H1 (cell line): ENCODE data around the gene CPED1. TPM values are rescaled to one million over a fixed set of nuclear protein-coding genes. Genes with fewer than 3 reads are reported as not detected.

Experiments used
- CTCF ChIA-PET: fragments of 300-600 bp; sonication (Branson Sonifier 250); formaldehyde crosslinking; loops from one replicate; lab custom pipeline; 2021; ENCODE audit not compliant: partially characterized antibody; lab: Charles Lee
- POLR2A ChIA-PET: fragments of 300-600 bp; sonication (Branson Sonifier 250); formaldehyde crosslinking; loops from one replicate; lab custom pipeline; 2021; ENCODE audit warnings: inconsistent platforms; ENCODE audit not compliant: partially characterized antibody; lab: Charles Lee
- DNase-seq, 2 experiments: peaks; one replicate each; pipeline versions ENCODE4 v3.0.0 to v3.0.0-alpha.2; 2010 to 2022; ENCODE audit warnings: low spot score in 2 of 2, low read depth in 1 of 2, mixed read lengths in 1 of 2
- FAIRE-seq: peaks from 2 replicates; lab custom pipeline; 2011; peaks lifted over from hg19 to GRCh38; lab: Jason Lieb, UNC
- H2AFZ ChIP-seq: 2 replicates; pipeline ENCODE4 v1.8.1; 2012; ENCODE audit warnings: low read length, inconsistent platforms
- H2AK5ac ChIP-seq: 2 replicates; pipeline ENCODE4 v1.6.1; 2013; ENCODE audit warnings: low read depth, low read length
- H2BK120ac ChIP-seq: replicated peaks from 2 replicates; pipeline ENCODE3; 2013; ENCODE audit warnings: low read depth, low read length, inconsistent platforms
- H2BK12ac ChIP-seq: 2 replicates; pipeline ENCODE4 v1.6.1; 2013; ENCODE audit warnings: low read depth, low read length
- H2BK15ac ChIP-seq: 2 replicates; pipeline ENCODE4 v1.6.1; 2013; ENCODE audit warnings: low read length
- H2BK20ac ChIP-seq: 2 replicates; pipeline ENCODE4 v1.6.1; 2013; ENCODE audit warnings: low read length
- H2BK5ac ChIP-seq: 2 replicates; pipeline ENCODE4 v1.6.1; 2013; ENCODE audit warnings: low read depth, low read length
- H3K14ac ChIP-seq: 2 replicates; pipeline ENCODE4 v1.6.1; 2013; ENCODE audit warnings: inconsistent platforms; ENCODE audit not compliant: insufficient read length
- H3K18ac ChIP-seq: 2 replicates; pipeline ENCODE4 v1.6.1; 2013; ENCODE audit warnings: low read length; ENCODE audit errors: extremely low read depth
- H3K23ac ChIP-seq: 2 replicates; pipeline ENCODE4 v1.6.1; 2013; ENCODE audit warnings: inconsistent platforms; ENCODE audit not compliant: insufficient read length
- H3K23me2 ChIP-seq: 2 replicates; pipeline ENCODE4 v1.6.1; 2013; ENCODE audit warnings: low read depth, low read length
- H3K27ac ChIP-seq: 2 replicates; pipeline ENCODE4 v1.6.1; 2011; ENCODE audit warnings: low read depth, low read length, inconsistent platforms
- H3K27me3 ChIP-seq, 4 experiments: replicated peaks in 1 of 4; 1 replicate in 1 of 4; 2 replicates in 3 of 4; pipeline versions ENCODE4 v1.6.1 to v1.8.1; 2011 to 2013; ENCODE audit warnings: low read length in 3 of 4, mild to moderate bottlenecking in 3 of 4, inconsistent platforms in 2 of 4, mixed read lengths in 2 of 4, moderate library complexity in 1 of 4; ENCODE audit not compliant: control insufficient read depth in 3 of 4, insufficient read depth in 3 of 4; ENCODE audit errors: extremely low read depth in 1 of 4
- H3K36me3 ChIP-seq, 4 experiments: 2 replicates each; pipeline versions ENCODE4 v1.6.1 to v1.8.1; 2011 to 2013; ENCODE audit warnings: mild to moderate bottlenecking in 4 of 4, low read length in 3 of 4, moderate library complexity in 2 of 4, control low read depth in 1 of 4, inconsistent platforms in 1 of 4; ENCODE audit not compliant: insufficient read depth in 4 of 4, control insufficient read depth in 2 of 4
- H3K4ac ChIP-seq: replicated peaks from 2 replicates; pipeline ENCODE3; 2013; ENCODE audit warnings: low read length, low read depth, mixed read lengths, inconsistent platforms; ENCODE audit not compliant: insufficient read length
- H3K4me1 ChIP-seq, 4 experiments: replicated peaks in 1 of 4; 1 replicate in 1 of 4; 2 replicates in 3 of 4; pipeline versions ENCODE4 v1.6.1 to v1.8.1; 2011 to 2013; ENCODE audit warnings: low read length in 3 of 4, inconsistent platforms in 2 of 4, mixed read lengths in 1 of 4; ENCODE audit not compliant: insufficient read depth in 4 of 4, control insufficient read depth in 3 of 4
- H3K4me2 ChIP-seq, 2 experiments: 2 replicates each; pipeline versions ENCODE4 v1.6.1 to v1.8.1; 2011 to 2013; ENCODE audit warnings: low read depth in 2 of 2, low read length in 2 of 2, control low read depth in 1 of 2, inconsistent platforms in 1 of 2, mild to moderate bottlenecking in 1 of 2; ENCODE audit not compliant: insufficient read depth in 1 of 2
- H3K4me3 ChIP-seq, 4 experiments: fragments of 200-600, 300-600 bp in 1 of 4; sonication (generic), shearing (Covaris generic), sonication (Bioruptor Twin) in 1 of 4; 2 replicates each; pipeline versions ENCODE4 v1.5.1 to v1.8.1; 2011 to 2016; ENCODE audit warnings: low read length in 4 of 4, low read depth in 3 of 4, control low read depth in 2 of 4, inconsistent platforms in 2 of 4, mild to moderate bottlenecking in 2 of 4, mixed read lengths in 1 of 4, moderate library complexity in 1 of 4; ENCODE audit not compliant: insufficient read depth in 2 of 4; ENCODE audit errors: extremely low read depth in 1 of 4
- H3K56ac ChIP-seq: replicated peaks from 2 replicates; pipeline ENCODE3; 2013; ENCODE audit warnings: low read depth, mild to moderate bottlenecking, mixed read lengths, low read length, inconsistent platforms; ENCODE audit not compliant: insufficient read length
- H3K79me1 ChIP-seq: 2 replicates; pipeline ENCODE4 v1.6.1; 2013; ENCODE audit warnings: low read depth, low read length, control low read depth
- H3K79me2 ChIP-seq, 2 experiments: 2 replicates each; pipeline versions ENCODE4 v1.6.1 to v1.8.1; 2012 to 2013; ENCODE audit warnings: low read length in 2 of 2, mild to moderate bottlenecking in 2 of 2, inconsistent platforms in 1 of 2; ENCODE audit not compliant: insufficient read depth in 2 of 2, control insufficient read depth in 1 of 2
- H3K9ac ChIP-seq, 4 experiments: replicated peaks in 1 of 4; 1 replicate in 1 of 4; 2 replicates in 3 of 4; pipeline versions ENCODE4 v1.6.1 to v1.8.1; 2011 to 2013; ENCODE audit warnings: low read depth in 3 of 4, low read length in 3 of 4, control low read depth in 2 of 4, mild to moderate bottlenecking in 2 of 4, moderate library complexity in 2 of 4, inconsistent platforms in 1 of 4; ENCODE audit errors: extremely low read depth in 1 of 4
- H3K9me3 ChIP-seq, 2 experiments: 2 replicates each; pipeline versions ENCODE4 v1.6.1 to v1.8.1; 2012 to 2013; ENCODE audit warnings: mild to moderate bottlenecking in 2 of 2, moderate library complexity in 2 of 2, control low read depth in 1 of 2, inconsistent platforms in 1 of 2, low read depth in 1 of 2, low read length in 1 of 2, mixed read lengths in 1 of 2; ENCODE audit not compliant: insufficient read depth in 2 of 2
- H4K20me1 ChIP-seq, 2 experiments: replicated peaks in 1 of 2; 2 replicates each; pipeline versions ENCODE3 to v1.8.1; 2011 to 2013; ENCODE audit warnings: inconsistent platforms in 2 of 2, low read length in 2 of 2, mild to moderate bottlenecking in 1 of 2; ENCODE audit not compliant: insufficient read depth in 2 of 2, control insufficient read depth in 1 of 2
- H4K5ac ChIP-seq: 2 replicates; pipeline ENCODE4 v1.6.1; 2013; ENCODE audit warnings: low read length, low read depth, mixed read lengths, inconsistent platforms; ENCODE audit not compliant: insufficient read length
- H4K8ac ChIP-seq: 2 replicates; pipeline ENCODE4 v1.8.0; 2013; ENCODE audit warnings: mild to moderate bottlenecking, moderate library complexity, low read length, inconsistent platforms; ENCODE audit not compliant: insufficient read depth; ENCODE audit errors: extremely low read depth
- H4K91ac ChIP-seq: replicated peaks from 2 replicates; pipeline ENCODE3; 2013; ENCODE audit warnings: low read length, mixed read lengths, inconsistent platforms; ENCODE audit not compliant: insufficient read length
- POLR2AphosphoS5 ChIP-seq: IDR thresholded peaks from 2 replicates; pipeline ENCODE4 v1.6.1; 2011; ENCODE audit warnings: low read depth, low read length
- polyA plus RNA-seq, 7 experiments: library from polyadenylated mRNA; depleted of rRNA in 3 of 7; stranded (reverse) in 5 of 7; unstranded in 2 of 7; fragments of >200 nt in 5 of 7; fragments of 200-250 nt in 2 of 7; gene quantifications; 1 replicate in 5 of 7; 2 replicates in 1 of 7; 4 replicates in 1 of 7; pipeline versions ENCODE4 v1.2.1 to v1.2.3, GENCODE V29; 2011 to 2013; ENCODE audit warnings: missing spikeins in 2 of 7, mixed read lengths in 2 of 7
- total RNA-seq: library from RNA; stranded (reverse); fragmentation: NEBNext Ultra II Directional; extraction: Animal tissue kit (Norgen Biotek cat#: 25700); gene quantifications from 2 replicates; pipeline ENCODE4 v1.2.1, GENCODE V29; 2021

CPED1 gene
- total and polyA plus RNA-seq, 2 of the 8 experiments (the other 6 are each of a cell fraction or from before 2014, with no cell fraction given): 0.08 to 0.39 TPM

GRCh38 chr7:121341933-121342332 is 353.4 kb downstream of the CPED1 start:
- ChIA-PET POLR2A (no interaction called here), CTCF (no interaction called here)
- Histone ChIP-seq H2BK15ac (no peak overlapping the region), H2BK5ac (no peak overlapping the region), H3K27ac (no peak overlapping the region), H3K4me1 (no peaks in the 10 kb centered on the region), H4K91ac (no peak overlapping the region), H4K8ac (no peak overlapping the region), H3K18ac (no peak overlapping the region), H3K36me3 (peaks cover 0 to 5% (median 1%) of the 10 kb centered on the region in 4 experiments; a peak in 4 of 8 replicates), H3K56ac (no peak overlapping the region), H4K5ac (no peak overlapping the region), H3K4me3 (no peak overlapping the region), H3K23me2 (no peaks in the 10 kb centered on the region), H2BK12ac (no peak overlapping the region), H2BK20ac (no peak overlapping the region), H3K27me3 (no peaks in the 10 kb centered on the region), H3K4me2 (no peak overlapping the region), H4K20me1 (no peaks in the 10 kb centered on the region), H3K79me1 (no peaks in the 10 kb centered on the region), H2BK120ac (no peak overlapping the region), H2AFZ (no peak overlapping the region), H3K23ac (no peak overlapping the region), H3K4ac (no peak overlapping the region), H3K14ac (no peak overlapping the region), H3K9me3 (no peaks in the 10 kb centered on the region), H3K9ac (no peak overlapping the region), H3K79me2 (no peaks in the 10 kb centered on the region), H2AK5ac (no peak overlapping the region)
- no peak for TF ChIP-seq POLR2AphosphoS5
- DNase-seq (no peak), FAIRE-seq (no peak)
